HG03521 (cell line): ENCODE measurements around the gene GART.
A peak's percentile ranks its signal among the peaks of the same experiment; 100 is the strongest.
"Not testable (repeated sequence)": the region's sequence is repeated elsewhere in the genome, so short reads cannot be mapped to it uniquely, and the experiment has no call there.

Experiments
- ATAC-seq: cut with Tn5 transposase; IDR thresholded peaks from one replicate; pipeline ENCODE4 v1.9.1; 2021; ENCODE audit warnings: mild to moderate bottlenecking, moderate library complexity; ENCODE audit not compliant: unreplicated experiment

GART gene

GRCh38 chr21:33522297-33522952 is 19.5 kb downstream of the GART start:
- ATAC-seq: no peak

GRCh38 chr21:33518899-33519298 is 23.0 kb downstream of the GART start:
- ATAC-seq: no peak

- ATAC-seq: no peak
Measured at GRCh38 chr21:33514229-33514628, 27.7 kb downstream of the GART start.

GRCh38 chr21:33512481-33512880 is 29.4 kb downstream of the GART start:
- no peak for ATAC-seq

GRCh38 chr21:33511639-33512038 is 30.3 kb downstream of the GART start:
- ATAC-seq: no peak

- ATAC-seq: no peak
Measured at GRCh38 chr21:33510826-33511225, 31.1 kb downstream of the GART start.

- ATAC-seq: not testable (repeated sequence)
Measured at GRCh38 chr21:33507003-33507402, 34.9 kb downstream of the GART start.

- no peak for ATAC-seq
Measured at GRCh38 chr21:33505833-33506232, 36.1 kb downstream of the GART start.

- no peak for ATAC-seq
Measured at GRCh38 chr21:33496345-33496744, 45.6 kb downstream of the GART start.

GRCh38 chr21:33495743-33496142 is 46.2 kb downstream of the GART start:
- no peak for ATAC-seq

- ATAC-seq: no peak
Measured at GRCh38 chr21:33493756-33494155, 48.2 kb downstream of the GART start.

- no peak for ATAC-seq
Measured at GRCh38 chr21:33492571-33492970, 49.3 kb downstream of the GART start.

- ATAC-seq: peak; percentile 97
Measured at GRCh38 chr21:33491373-33492102, 50.4 kb downstream of the GART start, which contains the start of gene DNAJC28. Gene DNAJC28, minus strand, starts transcription at chr21:33491716. Its CDS starts 2,323 bp downstream, at chr21:33489393.

GRCh38 chr21:33490991-33491372 is 50.9 kb downstream of the GART start:
- no peak for ATAC-seq

- no peak for ATAC-seq
Measured at GRCh38 chr21:33488936-33489335, 53.0 kb downstream of the GART start.

GRCh38 chr21:33487996-33488395 is 53.9 kb downstream of the GART start:
- ATAC-seq: no peak

GRCh38 chr21:33481314-33481943 is 60.5 kb downstream of the GART start:
- no peak for ATAC-seq

- no peak for ATAC-seq
Measured at GRCh38 chr21:33480481-33481103, 61.3 kb downstream of the GART start.

GRCh38 chr21:33479679-33480480 is 62.0 kb downstream of the GART start, which contains the start of gene TMEM50B:
Gene TMEM50B, minus strand, starts transcription at chr21:33479974. Its CDS starts 11,089 bp downstream, at chr21:33468885.
- ATAC-seq: peak; percentile 88

- peak; percentile 14 for ATAC-seq
Measured at GRCh38 chr21:33478935-33479678, 62.8 kb downstream of the GART start.
